ENCODE measurements around the gene FALEC. TPM values are rescaled to one million over a fixed set of nuclear protein-coding genes. Genes with fewer than 3 reads are reported as not detected.

FALEC gene
- polyA plus RNA-seq, 1 donor (not counting 4 experiments of a cell fraction or from before 2014, with no cell fraction given), result 0.12 TPM

GRCh38 chr1:150484861-150485260 lies 30.7 kb upstream of the FALEC start:
- Histone ChIP-seq H3K36me3 (ENCODE audit: control insufficient read depth in 2 of 2, extremely low read depth in 1 of 2, insufficient read depth in 2 of 2, low read length in 2 of 2) (peaks cover 6 to 10% of the 10 kb centered on the region in 2 experiments), H3K4me1 (ENCODE audit: control insufficient read depth, extremely low read depth, insufficient read depth, low read length) (peaks cover 17% of the 10 kb centered on the region), H3K4me3 (ENCODE audit: control insufficient read depth in 2 of 3, extremely low read depth in 1 of 3, insufficient read depth in 2 of 3, low read depth in 1 of 3, low read length in 3 of 3) (no peak overlapping the region), H3K4me2 (ENCODE audit: control insufficient read depth, extremely low read depth, insufficient read depth, low read depth, low read length) (peak overlapping the region; percentile 66), H3K79me2 (ENCODE audit: control insufficient read depth, insufficient read depth, low read length) (peaks cover 13% of the 10 kb centered on the region), H4K20me1 (ENCODE audit: control insufficient read depth, extremely low read depth, insufficient read depth, low read length) (no peaks in the 10 kb centered on the region), H3K9ac (ENCODE audit: control insufficient read depth, extremely low read depth, insufficient read depth, low read length) (peak overlapping the region; percentile 28), H2AFZ (ENCODE audit: control insufficient read depth, low read length) (peak overlapping the region; percentile 75), H3K9me3 (ENCODE audit: control insufficient read depth, low read depth, low read length) (no peaks in the 10 kb centered on the region), H3K27ac (ENCODE audit: control insufficient read depth, insufficient read depth, low read length) (peak overlapping the region; percentile 72), H3K9me1 (ENCODE audit: control insufficient read depth, extremely low read depth, insufficient read depth, low read length) (no peaks in the 10 kb centered on the region), H3K27me3 (ENCODE audit: control insufficient read depth, extremely low read depth, insufficient read depth, low read length) (no peaks in the 10 kb centered on the region)
- FAIRE-seq, result no peak
- dilution Hi-C loops (cut with MboI; ENCODE audit: extremely low pct_ligation_motif_present, low sequenced_read_pairs), result no loop called here
- TF ChIP-seq, protein P1, sequence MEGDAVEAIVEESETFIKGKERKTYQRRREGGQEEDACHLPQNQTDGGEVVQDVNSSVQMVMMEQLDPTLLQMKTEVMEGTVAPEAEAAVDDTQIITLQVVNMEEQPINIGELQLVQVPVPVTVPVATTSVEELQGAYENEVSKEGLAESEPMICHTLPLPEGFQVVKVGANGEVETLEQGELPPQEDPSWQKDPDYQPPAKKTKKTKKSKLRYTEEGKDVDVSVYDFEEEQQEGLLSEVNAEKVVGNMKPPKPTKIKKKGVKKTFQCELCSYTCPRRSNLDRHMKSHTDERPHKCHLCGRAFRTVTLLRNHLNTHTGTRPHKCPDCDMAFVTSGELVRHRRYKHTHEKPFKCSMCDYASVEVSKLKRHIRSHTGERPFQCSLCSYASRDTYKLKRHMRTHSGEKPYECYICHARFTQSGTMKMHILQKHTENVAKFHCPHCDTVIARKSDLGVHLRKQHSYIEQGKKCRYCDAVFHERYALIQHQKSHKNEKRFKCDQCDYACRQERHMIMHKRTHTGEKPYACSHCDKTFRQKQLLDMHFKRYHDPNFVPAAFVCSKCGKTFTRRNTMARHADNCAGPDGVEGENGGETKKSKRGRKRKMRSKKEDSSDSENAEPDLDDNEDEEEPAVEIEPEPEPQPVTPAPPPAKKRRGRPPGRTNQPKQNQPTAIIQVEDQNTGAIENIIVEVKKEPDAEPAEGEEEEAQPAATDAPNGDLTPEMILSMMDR (optimal IDR thresholded peaks at IDR 0.05 in 1 of 3, IDR thresholded peaks at IDR 0.05 in 1 of 3, conservative IDR thresholded peaks at IDR 0.05 in 1 of 3; ENCODE audit: extremely low read depth in 1 of 3, insufficient read depth in 2 of 3, low read length in 3 of 3), result peak; percentile 28 to 36 (median 31)
- TF ChIP-seq EZH2 (IDR thresholded peaks at IDR 0.05; ENCODE audit: low read length), result no peak
- no peak for DNase-seq (ENCODE audit: low read depth, low spot score)

DNA sequence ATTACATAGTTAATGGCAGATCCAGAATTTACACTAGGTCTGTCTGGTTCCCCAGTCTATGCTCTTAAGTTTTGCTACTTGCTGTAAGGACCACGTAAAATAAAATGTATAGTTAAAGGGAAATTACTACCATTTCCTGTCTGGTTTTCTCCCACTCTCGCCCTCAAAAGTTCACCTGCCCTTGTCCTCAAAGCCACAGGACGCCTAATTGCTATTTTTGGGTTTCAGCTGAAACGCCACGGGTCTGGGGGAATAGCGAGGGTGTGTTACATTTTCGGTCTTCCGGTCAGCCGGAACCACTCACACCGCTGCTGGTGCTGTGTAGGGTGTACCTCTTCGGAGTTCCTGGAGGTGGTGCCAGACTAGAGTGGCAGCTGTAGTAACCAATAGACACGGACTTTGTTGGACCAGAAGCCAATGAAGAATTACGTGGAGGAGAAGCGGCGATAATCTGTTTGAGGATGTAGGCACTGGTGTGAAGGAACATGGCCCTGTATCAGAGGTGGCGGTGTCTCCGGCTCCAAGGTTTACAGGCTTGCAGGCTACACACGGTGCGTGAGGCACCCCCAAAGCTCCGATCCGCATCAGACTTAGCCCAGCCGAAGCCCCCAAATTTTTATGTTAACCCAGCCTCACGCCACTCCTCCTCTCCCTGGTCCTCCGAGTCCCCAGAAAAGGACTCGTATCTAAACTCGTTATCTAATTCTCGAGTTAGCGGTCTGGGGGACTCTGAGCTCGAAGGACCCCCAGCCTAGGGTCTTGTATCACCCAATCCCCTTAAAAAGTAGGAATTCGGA lies 28.4 kb upstream of the FALEC start, which contains the start of gene TARS2:
TSS of gene TARS2 (plus strand) at position 454 of the 797 bp plus-strand sequence. CDS start at position 486, 32 bp downstream.
- peak within 1 kb of the TSS; percentile 84 to 90 (median 85) for H3K4me3 ChIP-seq (ENCODE audit: control insufficient read depth in 2 of 3, extremely low read depth in 1 of 3, insufficient read depth in 2 of 3, low read depth in 1 of 3, low read length in 3 of 3)
- peak within 1 kb of the TSS; percentile 97 for H3K27ac ChIP-seq (ENCODE audit: control insufficient read depth, insufficient read depth, low read length)
- dilution Hi-C loops (cut with MboI; ENCODE audit: extremely low pct_ligation_motif_present, low sequenced_read_pairs), result no loop called here
- DNase-seq (ENCODE audit: low read depth, low spot score), result peak; percentile 85
- no peaks in the 10 kb centered on the region for H3K9me3 ChIP-seq (ENCODE audit: control insufficient read depth, low read depth, low read length)
- FAIRE-seq, result peak; percentile 62
- H4K20me1 ChIP-seq (ENCODE audit: control insufficient read depth, extremely low read depth, insufficient read depth, low read length), result no peaks in the 10 kb centered on the region
- no peak for TF ChIP-seq EZH2 (IDR thresholded peaks at IDR 0.05; ENCODE audit: low read length)
- TF ChIP-seq, protein P1 (optimal IDR thresholded peaks at IDR 0.05 in 1 of 3, IDR thresholded peaks at IDR 0.05 in 1 of 3, conservative IDR thresholded peaks at IDR 0.05 in 1 of 3; ENCODE audit: extremely low read depth in 1 of 3, insufficient read depth in 2 of 3, low read length in 3 of 3), result peak in 1 of 3 experiments; percentile 26
- H3K36me3 ChIP-seq (ENCODE audit: control insufficient read depth in 2 of 2, extremely low read depth in 1 of 2, insufficient read depth in 2 of 2, low read length in 2 of 2), result peaks cover 11 to 23% of the 10 kb centered on the region in 2 experiments
- peak within 1 kb of the TSS; percentile 94 for H3K9ac ChIP-seq (ENCODE audit: control insufficient read depth, extremely low read depth, insufficient read depth, low read length)
- peak within 1 kb of the TSS; percentile 96 for H3K4me2 ChIP-seq (ENCODE audit: control insufficient read depth, extremely low read depth, insufficient read depth, low read depth, low read length)
- peak within 1 kb of the TSS; percentile 98 for H2AFZ ChIP-seq (ENCODE audit: control insufficient read depth, low read length)
- H3K4me1 ChIP-seq (ENCODE audit: control insufficient read depth, extremely low read depth, insufficient read depth, low read length), result peaks cover 16% of the 10 kb centered on the region
- no peaks in the 10 kb centered on the region for H3K9me1 ChIP-seq (ENCODE audit: control insufficient read depth, extremely low read depth, insufficient read depth, low read length)
- peaks cover 13% of the 10 kb centered on the region for H3K79me2 ChIP-seq (ENCODE audit: control insufficient read depth, insufficient read depth, low read length)
- H3K27me3 ChIP-seq (ENCODE audit: control insufficient read depth, extremely low read depth, insufficient read depth, low read length), result no peaks in the 10 kb centered on the region
